Dendritic cell treated with granulocyte-macrophage colony-stimulating factor and Interleukin-4, amounts not matched to agents 40 ng/mL and 50 ng/mL, for 4 days (primary cell): ENCODE data around the gene CYP2C18.
"Not testable (repeated sequence)": the region's sequence is repeated elsewhere in the genome, so short reads cannot be mapped to it uniquely, and the experiment has no call there.

ENCODE experiments used
- H3K27ac Mint-ChIP-seq: one replicate; pipeline ENCODE4 v1.8.0; 2022; ENCODE audit warnings: mild to moderate bottlenecking, mixed read lengths
- H3K27me3 Mint-ChIP-seq: one replicate; pipeline ENCODE4 v1.8.0; 2022; ENCODE audit warnings: mild to moderate bottlenecking, mixed read lengths
- H3K36me3 Mint-ChIP-seq: one replicate; pipeline ENCODE4 v1.8.0; 2022; ENCODE audit warnings: low read depth, mixed read lengths
- H3K4me1 Mint-ChIP-seq: one replicate; pipeline ENCODE4 v1.8.0; 2022; ENCODE audit warnings: low read depth, mixed read lengths
- H3K4me3 Mint-ChIP-seq: one replicate; pipeline ENCODE4 v1.8.0; 2022; ENCODE audit warnings: mild to moderate bottlenecking, moderate library complexity, mixed read lengths
- H3K9me3 Mint-ChIP-seq: one replicate; pipeline ENCODE4 v1.8.0; 2022; ENCODE audit warnings: mixed read lengths
- intact Hi-C: fragments of 100-400 bp; cut with micrococcal nuclease; formaldehyde crosslinking; loops from one replicate; pipeline ENCODE4 v1.15.0; 2022

CYP2C18 gene

GRCh38 chr10:94680544-94680943 lies 3.0 kb upstream of the CYP2C18 start:
- intact Hi-C loops = no loop called here
- no peaks in the 10 kb centered on the region for H3K36me3 Mint-ChIP-seq
- H3K4me3 Mint-ChIP-seq = no peak overlapping the region
- no peaks in the 10 kb centered on the region for H3K27me3 Mint-ChIP-seq
- H3K27ac Mint-ChIP-seq = no peak overlapping the region
- H3K4me1 Mint-ChIP-seq = no peaks in the 10 kb centered on the region
- no peaks in the 10 kb centered on the region for H3K9me3 Mint-ChIP-seq

- H3K9me3 Mint-ChIP-seq, intact Hi-C loops, H3K4me3 Mint-ChIP-seq, H3K27me3 Mint-ChIP-seq, H3K36me3 Mint-ChIP-seq, H3K4me1 Mint-ChIP-seq, H3K27ac Mint-ChIP-seq: not testable (repeated sequence)
These were observed 893 bp upstream of the CYP2C18 start for GRCh38 chr10:94682636-94683035.

GRCh38 chr10:94687625-94688248 lies 4.2 kb downstream of the CYP2C18 start:
- H3K27ac Mint-ChIP-seq = no peak overlapping the region
- H3K4me3 Mint-ChIP-seq = no peak overlapping the region
- peaks cover 10% of the 10 kb centered on the region for H3K9me3 Mint-ChIP-seq
- H3K4me1 Mint-ChIP-seq = no peaks in the 10 kb centered on the region
- H3K36me3 Mint-ChIP-seq = no peaks in the 10 kb centered on the region
- intact Hi-C loops = no loop called here
- no peaks in the 10 kb centered on the region for H3K27me3 Mint-ChIP-seq

- intact Hi-C loops = no loop called here
- H3K4me3 Mint-ChIP-seq = no peak overlapping the region
- H3K9me3 Mint-ChIP-seq = peaks cover 29% of the 10 kb centered on the region
- no peak overlapping the region for H3K27ac Mint-ChIP-seq
- no peaks in the 10 kb centered on the region for H3K4me1 Mint-ChIP-seq
- H3K27me3 Mint-ChIP-seq = no peaks in the 10 kb centered on the region
- no peaks in the 10 kb centered on the region for H3K36me3 Mint-ChIP-seq
These were observed 22.6 kb downstream of the CYP2C18 start for GRCh38 chr10:94706089-94706488.

- Mint-ChIP-seq H3K4me1 (no peaks in the 10 kb centered on the region), H3K4me3 (no peak overlapping the region), H3K36me3 (no peaks in the 10 kb centered on the region), H3K27me3 (no peaks in the 10 kb centered on the region), H3K9me3 (peaks cover 34% of the 10 kb centered on the region), H3K27ac (no peak overlapping the region)
- intact Hi-C loops = no loop called here
These were observed 27.0 kb downstream of the CYP2C18 start for GRCh38 chr10:94710578-94710977.

- no peak overlapping the region for H3K4me3 Mint-ChIP-seq
- no peak overlapping the region for H3K27ac Mint-ChIP-seq
- H3K4me1 Mint-ChIP-seq = no peaks in the 10 kb centered on the region
- no peaks in the 10 kb centered on the region for H3K27me3 Mint-ChIP-seq
- intact Hi-C loops = no loop called here
- no peaks in the 10 kb centered on the region for H3K36me3 Mint-ChIP-seq
- H3K9me3 Mint-ChIP-seq = no peaks in the 10 kb centered on the region
These were observed 42.3 kb downstream of the CYP2C18 start for GRCh38 chr10:94725871-94726270.

- Mint-ChIP-seq H3K36me3 (no peaks in the 10 kb centered on the region), H3K4me1 (no peaks in the 10 kb centered on the region), H3K9me3 (peaks cover under 1% of the 10 kb centered on the region), H3K27ac (no peak overlapping the region), H3K27me3 (no peaks in the 10 kb centered on the region), H3K4me3 (no peak overlapping the region)
- intact Hi-C loops = no loop called here
These were observed 51.7 kb downstream of the CYP2C18 start for GRCh38 chr10:94735197-94735596.

GRCh38 chr10:94738588-94738987 lies 55.1 kb downstream of the CYP2C18 start:
- Mint-ChIP-seq H3K4me1 (no peaks in the 10 kb centered on the region), H3K27me3 (no peaks in the 10 kb centered on the region), H3K9me3 (peaks cover 27% of the 10 kb centered on the region), H3K36me3 (no peaks in the 10 kb centered on the region), H3K4me3 (no peak overlapping the region), H3K27ac (no peak overlapping the region)
- intact Hi-C loops = no loop called here

GRCh38 chr10:94747137-94747536 lies 63.6 kb downstream of the CYP2C18 start:
- Mint-ChIP-seq H3K27ac (no peak overlapping the region), H3K9me3 (peaks cover 46% of the 10 kb centered on the region), H3K36me3 (no peaks in the 10 kb centered on the region), H3K4me1 (no peaks in the 10 kb centered on the region), H3K4me3 (no peak overlapping the region), H3K27me3 (no peaks in the 10 kb centered on the region)
- intact Hi-C loops = no loop called here

- Mint-ChIP-seq H3K4me1 (no peaks in the 10 kb centered on the region), H3K27ac (no peak overlapping the region), H3K9me3 (peaks cover 46% of the 10 kb centered on the region), H3K4me3 (no peak overlapping the region), H3K36me3 (no peaks in the 10 kb centered on the region), H3K27me3 (no peaks in the 10 kb centered on the region)
- intact Hi-C loops = no loop called here
These were observed 64.3 kb downstream of the CYP2C18 start for GRCh38 chr10:94747838-94748237.

- intact Hi-C loops = no loop called here
- H3K4me3 Mint-ChIP-seq = no peak overlapping the region
- peaks cover 28% of the 10 kb centered on the region for H3K9me3 Mint-ChIP-seq
- no peaks in the 10 kb centered on the region for H3K36me3 Mint-ChIP-seq
- no peaks in the 10 kb centered on the region for H3K27me3 Mint-ChIP-seq
- H3K4me1 Mint-ChIP-seq = no peaks in the 10 kb centered on the region
- H3K27ac Mint-ChIP-seq = no peak overlapping the region
These were observed 74.4 kb downstream of the CYP2C18 start for GRCh38 chr10:94757916-94758315.

GRCh38 chr10:94760586-94761178 lies 77.2 kb downstream of the CYP2C18 start:
- Mint-ChIP-seq H3K9me3 (peaks cover 28% of the 10 kb centered on the region), H3K4me1 (no peaks in the 10 kb centered on the region), H3K36me3 (no peaks in the 10 kb centered on the region), H3K4me3 (no peak overlapping the region), H3K27me3 (no peaks in the 10 kb centered on the region), H3K27ac (no peak overlapping the region)
- intact Hi-C loops = no loop called here

- Mint-ChIP-seq H3K27me3 (no peaks in the 10 kb centered on the region), H3K27ac (no peak within 1 kb of the TSS), H3K4me1 (no peaks in the 10 kb centered on the region), H3K4me3 (no peak within 1 kb of the TSS), H3K9me3 (peaks cover 14% of the 10 kb centered on the region), H3K36me3 (no peaks in the 10 kb centered on the region)
- intact Hi-C loops = no loop called here
These were observed 78.9 kb downstream of the CYP2C18 start, which contains the start of gene CYP2C19 for GRCh38 chr10:94762393-94762792. CYP2C19 (plus strand) TSS chr10:94762681; CDS start chr10:94762706, 25 bp downstream.

- H3K4me3 Mint-ChIP-seq, H3K27ac Mint-ChIP-seq, H3K27me3 Mint-ChIP-seq, intact Hi-C loops, H3K36me3 Mint-ChIP-seq, H3K4me1 Mint-ChIP-seq: not testable (repeated sequence)
- peaks cover 33% of the 10 kb centered on the region for H3K9me3 Mint-ChIP-seq
These were observed 91.9 kb downstream of the CYP2C18 start for GRCh38 chr10:94775425-94775824.

- H3K4me3 Mint-ChIP-seq = no peak overlapping the region
- H3K27me3 Mint-ChIP-seq = no peaks in the 10 kb centered on the region
- no peak overlapping the region for H3K27ac Mint-ChIP-seq
- intact Hi-C loops = no loop called here
- peaks cover 19% of the 10 kb centered on the region for H3K9me3 Mint-ChIP-seq
- no peaks in the 10 kb centered on the region for H3K4me1 Mint-ChIP-seq
- no peaks in the 10 kb centered on the region for H3K36me3 Mint-ChIP-seq
These were observed 94.4 kb downstream of the CYP2C18 start for GRCh38 chr10:94777886-94778458.
